ENCODE results near the gene FAM167B.

- TF ChIP-seq GABPA (IDR thresholded peaks at IDR 0.05; ENCODE audit: low read depth): no peak
- TF ChIP-seq CTCF (IDR thresholded peaks at IDR 0.05): no peak
- TF ChIP-seq FOXM1 (IDR thresholded peaks at IDR 0.05; ENCODE audit: low read depth): no peak
- TF ChIP-seq CHD2 (IDR thresholded peaks at IDR 0.05; ENCODE audit: low read length, partially characterized antibody): no peak
Measured at GRCh38 chr1:32255072-32256071, 8.3 kb downstream of the FAM167B start.
